Adipose tissue (tissue), 3 donors: ENCODE results near the gene MRPL32. TPM values are rescaled to one million over a fixed set of nuclear protein-coding genes. Genes with fewer than 3 reads are reported as not detected.
A peak's percentile ranks its signal among the peaks of the same experiment; 100 is the strongest.

ENCODE experiments used
- H3K27ac ChIP-seq: one replicate; pipeline ENCODE4 v1.5.1; 2013; ENCODE audit warnings: low read depth, low read length
- WGBS, 3 donors: extraction: QIAGEN DNeasy Blood & Tissue Kit; methylation state at CpG; one replicate each; pipeline ENCODE4 v1.1.7; 2013; 5-methylcytosine and 5-hydroxymethylcytosine counted together
- polyA plus RNA-seq, 3 donors: library from polyadenylated mRNA; stranded (reverse); fragments of 200-250 nt; gene quantifications; one replicate each; pipeline ENCODE4 v1.2.3, GENCODE V29; 2013
- donor health status: healthy with polysubstance abuse.
- donor health status: Bipolar disorder and iron deficiency.
- donor health status: healthy.

Gene MRPL32
- polyA plus RNA-seq, 3 donors: 58.3 to 83.0 (median 66.1) TPM

GRCh38 chr7:42924223-42924838 is 7.8 kb upstream of the MRPL32 start:
- WGBS, 3 donors: 82 to 88% (median 88%) methylated on average over 5 of the region's 5 CpGs
- no peak overlapping the region for H3K27ac ChIP-seq

GRCh38 chr7:42925630-42926029 is 6.5 kb upstream of the MRPL32 start:
- 88 to 89% (median 89%) methylated on average over 1 of the region's 1 CpG for WGBS, 3 donors
- H3K27ac ChIP-seq: no peak overlapping the region

- WGBS, 3 donors: 54 to 85% (median 70%) methylated on average over 5 of the region's 5 CpGs
- H3K27ac ChIP-seq: no peak overlapping the region
Measured at GRCh38 chr7:42926204-42926603, 6.0 kb upstream of the MRPL32 start.

- WGBS, 3 donors: 55 to 74% (median 73%) methylated on average over 3 of the region's 3 CpGs
- no peak overlapping the region for H3K27ac ChIP-seq
Measured at GRCh38 chr7:42928754-42929153, 3.4 kb upstream of the MRPL32 start.

- 44 to 70% (median 68%) methylated on average over 3 of the region's 3 CpGs for WGBS, 3 donors
- H3K27ac ChIP-seq: no peak overlapping the region
Measured at GRCh38 chr7:42929449-42929848, 2.7 kb upstream of the MRPL32 start.

GRCh38 chr7:42930889-42931288 is 1.3 kb upstream of the MRPL32 start:
- H3K27ac ChIP-seq: no peak overlapping the region
- 7 to 22% (median 21%) methylated on average over 5 of the region's 5 CpGs for WGBS, 3 donors

- H3K27ac ChIP-seq: no peak overlapping the region
- 0 to 1% (median 1%) methylated on average over 12 of the region's 12 CpGs for WGBS, 3 donors
Measured at GRCh38 chr7:42931447-42931833, 736 bp upstream of the MRPL32 start.

GRCh38 chr7:42932811-42933591 is 825 bp downstream of the MRPL32 start:
- WGBS, 3 donors: 0 to 2% (median 1%) methylated on average over 17 of the region's 17 CpGs
- H3K27ac ChIP-seq: peak overlapping the region; percentile 43

GRCh38 chr7:42934291-42934690 is 2.1 kb downstream of the MRPL32 start:
- H3K27ac ChIP-seq: no peak overlapping the region
- WGBS, 3 donors: 70 to 82% (median 77%) methylated on average over 3 of the region's 3 CpGs

GRCh38 chr7:42935861-42936260 is 3.7 kb downstream of the MRPL32 start:
- WGBS, 3 donors: 90 to 91% (median 90%) methylated on average over 5 of the region's 5 CpGs

GRCh38 chr7:42939457-42940240 is 7.5 kb downstream of the MRPL32 start:
- 85 to 86% (median 86%) methylated on average over 4 of the region's 4 CpGs for WGBS, 3 donors
- no peak overlapping the region for H3K27ac ChIP-seq

More at GRCh38 chr7:42935861-42936260, 3.7 kb downstream of the MRPL32 start:
- no peak overlapping the region for H3K27ac ChIP-seq

- WGBS, 3 donors: 51 to 60% (median 58%) methylated on average over 13 of the region's 13 CpGs
- no peak overlapping the region for H3K27ac ChIP-seq
Measured at GRCh38 chr7:42940985-42941847, 9.0 kb downstream of the MRPL32 start.

- H3K27ac ChIP-seq: no peak overlapping the region
- 18 to 45% (median 21%) methylated on average over 3 to 4 of the region's 4 CpGs for WGBS, 3 donors
Measured at GRCh38 chr7:42945821-42946626, 13.8 kb downstream of the MRPL32 start.

GRCh38 chr7:42946627-42946950 is 14.4 kb downstream of the MRPL32 start:
- no peak overlapping the region for H3K27ac ChIP-seq
- 94 to 99% (median 95%) methylated on average over 2 of the region's 2 CpGs for WGBS, 3 donors

- no peak overlapping the region for H3K27ac ChIP-seq
- 64 to 81% (median 80%) methylated on average over 2 of the region's 2 CpGs for WGBS, 3 donors
Measured at GRCh38 chr7:42947521-42947920, 15.3 kb downstream of the MRPL32 start.

GRCh38 chr7:42950417-42950816 is 18.2 kb downstream of the MRPL32 start:
- H3K27ac ChIP-seq: no peak overlapping the region
- WGBS, 3 donors: 55 to 65% (median 62%) methylated on average over 3 of the region's 3 CpGs

GRCh38 chr7:42952328-42952727 is 20.2 kb downstream of the MRPL32 start:
- H3K27ac ChIP-seq: no peak overlapping the region
- 60 to 83% (median 77%) methylated on average over 4 of the region's 4 CpGs for WGBS, 3 donors

GRCh38 chr7:42953994-42954393 is 21.8 kb downstream of the MRPL32 start:
- H3K27ac ChIP-seq: no peak overlapping the region
- WGBS, 3 donors: 77 to 84% (median 78%) methylated on average over 4 of the region's 4 CpGs
